Measurements from ENCODE around the gene BCKDHB.

Gene BCKDHB

DNA sequence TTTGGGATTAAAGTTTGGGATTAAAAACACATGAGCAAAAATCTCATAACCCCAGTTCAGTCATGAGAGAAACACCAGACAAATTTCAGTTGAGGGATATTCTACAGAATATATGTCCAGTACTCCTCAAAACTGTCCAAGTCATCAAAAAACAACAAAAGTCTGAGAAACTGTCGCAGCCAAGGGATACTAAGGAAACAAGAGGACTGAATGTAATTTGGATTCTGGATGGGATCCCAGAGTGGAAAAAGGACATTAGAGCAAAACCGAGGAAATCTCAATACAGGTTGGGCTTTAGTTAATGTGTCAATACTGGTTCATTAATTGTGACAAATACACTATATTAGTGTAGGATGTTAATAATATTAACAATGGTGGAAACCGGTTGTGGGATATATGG, 219.3 kb downstream of the BCKDHB start:
- TF ChIP-seq, protein P1, sequence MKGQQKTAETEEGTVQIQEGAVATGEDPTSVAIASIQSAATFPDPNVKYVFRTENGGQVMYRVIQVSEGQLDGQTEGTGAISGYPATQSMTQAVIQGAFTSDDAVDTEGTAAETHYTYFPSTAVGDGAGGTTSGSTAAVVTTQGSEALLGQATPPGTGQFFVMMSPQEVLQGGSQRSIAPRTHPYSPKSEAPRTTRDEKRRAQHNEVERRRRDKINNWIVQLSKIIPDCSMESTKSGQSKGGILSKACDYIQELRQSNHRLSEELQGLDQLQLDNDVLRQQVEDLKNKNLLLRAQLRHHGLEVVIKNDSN (IDR thresholded peaks at IDR 0.05), result no peak
- TF ChIP-seq RAD21 (IDR thresholded peaks at IDR 0.05; ENCODE audit: low read depth), result no peak
- no peak for TF ChIP-seq FOXM1 (IDR thresholded peaks at IDR 0.05; ENCODE audit: borderline replicate concordance, low read depth)
- no peak for TF ChIP-seq TEAD4 (IDR thresholded peaks at IDR 0.05)
- TF ChIP-seq NFIC (IDR thresholded peaks at IDR 0.05), result no peak
- TF ChIP-seq, protein P2, sequence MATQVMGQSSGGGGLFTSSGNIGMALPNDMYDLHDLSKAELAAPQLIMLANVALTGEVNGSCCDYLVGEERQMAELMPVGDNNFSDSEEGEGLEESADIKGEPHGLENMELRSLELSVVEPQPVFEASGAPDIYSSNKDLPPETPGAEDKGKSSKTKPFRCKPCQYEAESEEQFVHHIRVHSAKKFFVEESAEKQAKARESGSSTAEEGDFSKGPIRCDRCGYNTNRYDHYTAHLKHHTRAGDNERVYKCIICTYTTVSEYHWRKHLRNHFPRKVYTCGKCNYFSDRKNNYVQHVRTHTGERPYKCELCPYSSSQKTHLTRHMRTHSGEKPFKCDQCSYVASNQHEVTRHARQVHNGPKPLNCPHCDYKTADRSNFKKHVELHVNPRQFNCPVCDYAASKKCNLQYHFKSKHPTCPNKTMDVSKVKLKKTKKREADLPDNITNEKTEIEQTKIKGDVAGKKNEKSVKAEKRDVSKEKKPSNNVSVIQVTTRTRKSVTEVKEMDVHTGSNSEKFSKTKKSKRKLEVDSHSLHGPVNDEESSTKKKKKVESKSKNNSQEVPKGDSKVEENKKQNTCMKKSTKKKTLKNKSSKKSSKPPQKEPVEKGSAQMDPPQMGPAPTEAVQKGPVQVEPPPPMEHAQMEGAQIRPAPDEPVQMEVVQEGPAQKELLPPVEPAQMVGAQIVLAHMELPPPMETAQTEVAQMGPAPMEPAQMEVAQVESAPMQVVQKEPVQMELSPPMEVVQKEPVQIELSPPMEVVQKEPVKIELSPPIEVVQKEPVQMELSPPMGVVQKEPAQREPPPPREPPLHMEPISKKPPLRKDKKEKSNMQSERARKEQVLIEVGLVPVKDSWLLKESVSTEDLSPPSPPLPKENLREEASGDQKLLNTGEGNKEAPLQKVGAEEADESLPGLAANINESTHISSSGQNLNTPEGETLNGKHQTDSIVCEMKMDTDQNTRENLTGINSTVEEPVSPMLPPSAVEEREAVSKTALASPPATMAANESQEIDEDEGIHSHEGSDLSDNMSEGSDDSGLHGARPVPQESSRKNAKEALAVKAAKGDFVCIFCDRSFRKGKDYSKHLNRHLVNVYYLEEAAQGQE (IDR thresholded peaks at IDR 0.05; ENCODE audit: low read depth), result no peak
- TF ChIP-seq EP300 (IDR thresholded peaks at IDR 0.05; ENCODE audit: borderline replicate concordance), result no peak
- TF ChIP-seq TCF12 (IDR thresholded peaks at IDR 0.05; ENCODE audit: low read depth), result no peak
- no peak for TF ChIP-seq TAF1 (IDR thresholded peaks at IDR 0.05; ENCODE audit: low read depth)
- TF ChIP-seq YY1 (IDR thresholded peaks at IDR 0.05; ENCODE audit: low read depth), result no peak
- no peak for TF ChIP-seq ZBTB7A (IDR thresholded peaks at IDR 0.05; ENCODE audit: low read depth)

DNA sequence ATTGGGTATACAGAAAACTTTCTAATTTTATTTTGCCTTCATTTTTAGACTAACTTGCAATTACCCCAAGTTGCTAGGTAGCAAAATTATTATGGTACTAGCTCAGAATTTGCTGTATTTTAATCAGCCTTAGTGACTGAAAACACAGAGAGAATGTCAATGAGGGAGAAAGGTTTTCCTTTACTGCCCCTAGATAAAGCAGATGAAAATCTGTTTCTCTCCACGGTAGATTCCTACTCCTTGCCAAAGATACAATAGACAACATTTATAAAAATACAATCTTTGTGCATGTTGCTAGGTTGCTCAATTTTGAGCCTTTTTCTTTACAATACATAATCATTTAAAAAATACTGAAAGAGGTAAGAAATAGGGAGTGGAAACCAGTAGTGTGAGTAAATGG, 222.2 kb downstream of the BCKDHB start:
- no peak for TF ChIP-seq EGR1 (IDR thresholded peaks at IDR 0.05)
- TF ChIP-seq CEBPB (IDR thresholded peaks at IDR 0.05), result no peak
- TF ChIP-seq, protein P1 (IDR thresholded peaks at IDR 0.05), result no peak
- TF ChIP-seq, protein P2 (IDR thresholded peaks at IDR 0.05; ENCODE audit: low read depth), result no peak
- TF ChIP-seq CREB1 (IDR thresholded peaks at IDR 0.05; ENCODE audit: low read depth), result no peak
- TF ChIP-seq TEAD4 (IDR thresholded peaks at IDR 0.05), result no peak
- no peak for TF ChIP-seq YY1 (IDR thresholded peaks at IDR 0.05; ENCODE audit: low read depth)
- TF ChIP-seq EP300 (IDR thresholded peaks at IDR 0.05; ENCODE audit: borderline replicate concordance), result no peak
- no peak for TF ChIP-seq RAD21 (IDR thresholded peaks at IDR 0.05; ENCODE audit: low read depth)
- TF ChIP-seq FOXM1 (IDR thresholded peaks at IDR 0.05; ENCODE audit: borderline replicate concordance, low read depth), result no peak
- no peak for TF ChIP-seq NFIC (IDR thresholded peaks at IDR 0.05)
- no peak for TF ChIP-seq TAF1 (IDR thresholded peaks at IDR 0.05; ENCODE audit: low read depth)
- no peak for TF ChIP-seq TCF12 (IDR thresholded peaks at IDR 0.05; ENCODE audit: low read depth)
- TF ChIP-seq ZBTB7A (IDR thresholded peaks at IDR 0.05; ENCODE audit: low read depth), result no peak
- TF ChIP-seq, protein P3, sequence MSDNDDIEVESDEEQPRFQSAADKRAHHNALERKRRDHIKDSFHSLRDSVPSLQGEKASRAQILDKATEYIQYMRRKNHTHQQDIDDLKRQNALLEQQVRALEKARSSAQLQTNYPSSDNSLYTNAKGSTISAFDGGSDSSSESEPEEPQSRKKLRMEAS (IDR thresholded peaks at IDR 0.05), result no peak

DNA sequence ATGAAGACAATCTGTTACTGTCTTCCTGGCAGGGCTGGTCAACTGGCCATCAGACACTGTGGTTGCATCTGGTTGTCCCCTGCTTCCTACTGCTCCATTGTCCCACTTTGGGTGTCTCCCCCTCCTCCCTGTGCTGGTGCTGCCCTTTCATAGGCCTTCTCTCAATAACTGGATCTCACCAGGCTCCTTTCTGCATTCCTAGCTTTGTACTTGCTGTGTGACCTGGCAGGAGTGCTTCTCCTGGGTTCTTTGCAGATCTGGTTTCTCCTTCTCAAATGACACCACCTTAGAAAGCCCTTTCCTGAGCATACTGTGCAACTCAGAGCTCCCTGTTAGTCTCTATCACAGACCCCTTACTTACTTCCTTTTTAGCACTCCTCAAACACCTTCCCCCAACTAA, 223.0 kb downstream of the BCKDHB start:
- TF ChIP-seq TEAD4 (IDR thresholded peaks at IDR 0.05) (peak; percentile 58), TCF12 (IDR thresholded peaks at IDR 0.05; ENCODE audit: low read depth) (0 out of 2 replicates have a peak, but pooled peaks have one; percentile 15), NFIC (IDR thresholded peaks at IDR 0.05) (0 out of 2 replicates have a peak, but pooled peaks have one; percentile 13), EP300 (IDR thresholded peaks at IDR 0.05; ENCODE audit: borderline replicate concordance) (no peak), CREB1 (IDR thresholded peaks at IDR 0.05; ENCODE audit: low read depth) (no peak)

DNA sequence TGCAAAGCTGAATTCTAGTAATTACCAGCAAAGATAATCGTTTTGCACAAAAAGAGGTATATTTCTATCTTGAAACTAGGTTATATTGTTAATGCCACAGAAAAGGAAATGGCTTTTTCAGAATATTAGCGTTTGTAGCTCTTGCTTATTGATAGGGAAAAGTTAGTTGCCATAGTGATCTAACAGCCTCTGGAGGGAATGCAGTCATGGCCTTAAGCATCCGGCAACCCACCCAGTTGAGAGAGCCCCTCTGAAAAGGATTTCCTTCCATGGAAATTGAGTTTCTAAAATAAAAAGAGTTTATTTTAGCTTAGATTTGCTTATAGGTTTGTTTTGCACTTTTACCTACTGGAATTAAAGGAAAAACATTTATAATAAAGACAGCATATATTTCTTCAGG, 224.5 kb downstream of the BCKDHB start:
- TF ChIP-seq TAF1 (IDR thresholded peaks at IDR 0.05; ENCODE audit: low read depth) (no peak), TEAD4 (IDR thresholded peaks at IDR 0.05) (no peak), NFIC (IDR thresholded peaks at IDR 0.05) (no peak), RAD21 (IDR thresholded peaks at IDR 0.05; ENCODE audit: low read depth) (no peak), TCF12 (IDR thresholded peaks at IDR 0.05; ENCODE audit: low read depth) (no peak)
- TF ChIP-seq, protein P1 (IDR thresholded peaks at IDR 0.05), result no peak
- TF ChIP-seq, protein P3 (IDR thresholded peaks at IDR 0.05), result no peak

DNA sequence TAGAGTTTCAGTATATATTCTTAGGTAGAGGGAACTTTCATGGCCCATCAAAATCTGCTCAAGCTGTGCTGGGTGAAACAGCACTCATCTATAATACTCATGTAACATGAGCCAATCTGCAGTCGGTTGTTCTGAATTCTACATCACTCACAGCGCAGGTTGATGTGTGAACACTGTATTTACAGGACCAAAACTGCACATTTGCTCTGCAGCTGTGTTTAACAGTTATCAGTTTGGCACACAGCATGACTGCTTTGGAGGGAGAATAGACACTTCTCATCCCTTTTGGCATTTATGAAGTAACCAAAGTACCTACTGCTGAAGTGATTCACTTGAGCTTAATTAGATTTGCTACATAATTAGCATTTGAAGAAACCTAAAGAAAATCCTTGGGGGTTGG, 225.1 kb downstream of the BCKDHB start:
- TF ChIP-seq, protein P1 (IDR thresholded peaks at IDR 0.05), result no peak
- TF ChIP-seq, protein P3 (IDR thresholded peaks at IDR 0.05), result no peak
- no peak for TF ChIP-seq ZBTB7A (IDR thresholded peaks at IDR 0.05; ENCODE audit: low read depth)
- TF ChIP-seq RAD21 (IDR thresholded peaks at IDR 0.05; ENCODE audit: low read depth), result no peak
- no peak for TF ChIP-seq CEBPB (IDR thresholded peaks at IDR 0.05)
- no peak for TF ChIP-seq TEAD4 (IDR thresholded peaks at IDR 0.05)
- no peak for TF ChIP-seq EGR1 (IDR thresholded peaks at IDR 0.05)
- TF ChIP-seq TAF1 (IDR thresholded peaks at IDR 0.05; ENCODE audit: low read depth), result no peak
- no peak for TF ChIP-seq NFIC (IDR thresholded peaks at IDR 0.05)
- TF ChIP-seq, protein P2 (IDR thresholded peaks at IDR 0.05; ENCODE audit: low read depth), result no peak
- no peak for TF ChIP-seq CREB1 (IDR thresholded peaks at IDR 0.05; ENCODE audit: low read depth)
- no peak for TF ChIP-seq YY1 (IDR thresholded peaks at IDR 0.05; ENCODE audit: low read depth)
- no peak for TF ChIP-seq EP300 (IDR thresholded peaks at IDR 0.05; ENCODE audit: borderline replicate concordance)

All from Ishikawa (cell line).